Fibroblast of villous mesenchyme (primary cell): ENCODE data around the gene TRIP6. TPM values are rescaled to one million over a fixed set of nuclear protein-coding genes. Genes with fewer than 3 reads are reported as not detected.

Experiments
- DNase-seq: peaks from one replicate; pipeline ENCODE4 v3.0.0-alpha.2; 2010; ENCODE audit warnings: low read depth
- H3K4me3 ChIP-seq: 2 replicates; pipeline ENCODE4 v1.5.1; 2011; ENCODE audit warnings: low read depth, mild to moderate bottlenecking, low read length
- CTCF ChIP-seq: IDR thresholded peaks from 2 replicates; pipeline ENCODE4 v1.5.1; 2012; ENCODE audit warnings: low read depth, mild to moderate bottlenecking, low read length; ENCODE audit not compliant: insufficient read depth
- total RNA-seq: library from RNA; depleted of rRNA; stranded (reverse); fragments of >200 nt; gene quantifications from 2 replicates; pipeline ENCODE4 v1.2.3, GENCODE V29; 2012

The TRIP6 gene
- total RNA-seq, 1 donor = 106 TPM

DNA sequence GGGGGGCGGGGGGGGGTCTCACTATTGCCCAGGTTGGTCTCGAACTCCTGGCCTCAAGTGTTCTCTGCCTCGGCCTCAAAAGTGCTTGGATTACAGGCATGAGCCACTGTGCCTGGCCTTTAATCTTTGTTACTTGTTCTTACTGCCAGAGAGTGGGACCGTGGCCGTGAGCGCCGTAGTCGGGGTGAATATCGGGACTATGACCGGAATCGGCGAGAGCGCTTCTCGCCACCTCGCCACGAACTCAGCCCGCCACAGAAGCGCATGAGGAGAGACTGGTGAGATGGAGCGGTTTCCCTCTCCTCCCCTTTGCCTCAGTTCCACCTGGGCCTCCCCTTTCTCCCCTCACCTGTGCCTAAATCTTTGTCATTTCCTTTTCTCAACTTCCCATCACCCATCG, 13.9 kb downstream of the TRIP6 start:
- no peak for TF ChIP-seq CTCF
- DNase-seq = no peak
- H3K4me3 ChIP-seq = no peak overlapping the region

GRCh38 chr7:100882201-100882600, 15.0 kb downstream of the TRIP6 start:
- TF ChIP-seq CTCF = no peak
- DNase-seq = no peak
- no peak overlapping the region for H3K4me3 ChIP-seq

GRCh38 chr7:100882785-100883526, 15.8 kb downstream of the TRIP6 start:
- no peak for DNase-seq
- no peak for TF ChIP-seq CTCF
- H3K4me3 ChIP-seq = no peak overlapping the region

DNA sequence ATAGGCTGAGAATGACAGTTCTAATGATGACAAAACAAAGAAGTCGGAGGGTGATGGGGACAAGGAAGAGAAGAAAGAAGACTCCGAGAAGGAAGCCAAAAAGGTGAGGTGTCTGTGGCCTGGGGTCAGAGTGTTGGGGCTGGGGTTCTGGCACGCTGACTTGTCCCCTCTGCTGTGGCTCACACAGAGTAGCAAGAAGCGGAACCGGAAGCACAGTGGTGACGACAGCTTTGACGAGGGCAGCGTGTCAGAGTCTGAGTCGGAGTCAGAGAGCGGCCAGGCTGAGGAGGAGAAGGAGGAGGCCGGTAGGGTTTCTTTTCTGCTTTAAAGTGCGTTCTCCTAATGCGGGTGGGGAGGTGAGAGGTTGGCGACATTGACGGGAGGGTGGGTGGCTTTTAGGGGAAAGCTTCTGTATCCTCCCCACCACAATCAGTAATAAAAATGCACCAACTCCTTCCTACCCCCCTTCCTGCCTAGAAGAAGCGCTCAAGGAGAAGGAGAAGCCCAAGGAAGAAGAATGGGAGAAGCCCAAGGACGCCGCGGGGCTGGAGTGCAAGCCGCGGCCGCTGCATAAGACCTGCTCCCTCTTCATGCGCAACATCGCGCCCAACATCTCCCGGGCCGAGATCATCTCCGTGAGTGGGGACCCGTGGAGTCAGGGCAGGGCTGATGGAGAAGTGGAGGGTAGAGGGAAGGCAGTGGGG, 17.7 kb downstream of the TRIP6 start:
- no peak for TF ChIP-seq CTCF
- no peak for DNase-seq
- no peak overlapping the region for H3K4me3 ChIP-seq

DNA sequence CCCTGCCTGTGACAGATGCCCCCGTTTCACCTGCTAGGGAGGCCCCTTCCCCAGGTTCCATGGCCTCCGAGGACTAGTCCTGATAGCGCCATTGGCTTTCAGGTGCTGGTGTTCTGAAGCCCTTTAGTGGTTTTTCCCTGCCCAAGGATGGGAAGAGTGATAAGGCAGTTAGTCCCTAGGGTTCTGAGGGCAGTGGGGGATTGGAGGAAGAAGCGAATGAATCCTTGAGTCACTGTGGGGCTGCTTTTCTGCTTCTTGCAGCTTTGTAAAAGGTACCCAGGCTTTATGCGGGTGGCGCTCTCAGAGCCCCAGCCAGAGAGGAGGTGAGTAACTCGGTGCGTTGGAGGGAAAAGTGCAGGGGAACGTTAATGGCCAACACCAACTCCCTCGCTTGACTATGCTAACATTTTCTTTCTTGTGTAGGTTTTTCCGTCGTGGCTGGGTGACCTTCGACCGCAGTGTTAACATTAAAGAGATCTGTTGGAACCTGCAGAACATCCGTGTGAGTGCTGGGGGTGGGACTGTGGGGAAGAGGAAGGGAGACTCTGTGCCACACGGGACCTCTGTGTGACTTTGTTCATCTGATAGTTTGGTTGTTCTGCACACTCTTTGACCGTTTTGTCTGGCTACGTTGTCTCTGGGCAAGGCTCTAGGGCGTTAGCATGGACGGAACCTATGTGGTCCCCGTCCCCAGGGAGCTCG, 18.4 kb downstream of the TRIP6 start:
- H3K4me3 ChIP-seq = no peak overlapping the region
- DNase-seq = no peak
- TF ChIP-seq CTCF = no peak

GRCh38 chr7:100886142-100886935, 19.2 kb downstream of the TRIP6 start:
- H3K4me3 ChIP-seq = no peak overlapping the region
- TF ChIP-seq CTCF = no peak
- DNase-seq = no peak
